ENCODE measurements around the gene TMEM178B. TPM values are rescaled to one million over a fixed set of nuclear protein-coding genes. Genes with fewer than 3 reads are reported as not detected.

Gene TMEM178B
- total and polyA plus RNA-seq, 12 donors, result 1.2 to 54.6 (median 25.7) TPM

GRCh38 chr7:141416650-141417270, 342.9 kb downstream of the TMEM178B start:
- no peak for TF ChIP-seq CTCF (IDR thresholded peaks at IDR 0.05)
- no peak overlapping the region for H3K27ac ChIP-seq
- WGBS, 2 donors, result 71 to 72% methylated on average over 9 of the region's 9 CpGs
- H3K9me3 ChIP-seq, result no peaks in the 10 kb centered on the region
- ATAC-seq (no peak), DNase-seq (no peak)
- H3K4me3 ChIP-seq, result no peak overlapping the region
- peaks cover 0 to 17% (median 6%) of the 10 kb centered on the region in 9 donors for H3K4me1 ChIP-seq
- no peaks in the 10 kb centered on the region for H3K36me3 ChIP-seq
- intact Hi-C loops (cut with DNase I), result no loop called here
- H3K27me3 ChIP-seq, result peaks cover 0 to 1% (median 0%) of the 10 kb centered on the region in 7 donors

- Histone ChIP-seq H3K4me1 (peaks cover 0 to 17% (median 6%) of the 10 kb centered on the region in 9 donors), H3K27ac (no peak overlapping the region), H3K36me3 (no peaks in the 10 kb centered on the region), H3K27me3 (no peaks in the 10 kb centered on the region), H3K9me3 (no peaks in the 10 kb centered on the region), H3K4me3 (no peak overlapping the region)
- intact Hi-C loops (cut with DNase I), result no loop called here
- DNase-seq, result no peak
- WGBS, 2 donors, result 89 to 90% methylated on average over 4 of the region's 4 CpGs
- no peak for ATAC-seq
- TF ChIP-seq CTCF (IDR thresholded peaks at IDR 0.05), result no peak
Measured at GRCh38 chr7:141417506-141417905, 343.6 kb downstream of the TMEM178B start.

- TF ChIP-seq CTCF (IDR thresholded peaks at IDR 0.05), result no peak
- Histone ChIP-seq H3K27ac (no peak overlapping the region), H3K27me3 (no peaks in the 10 kb centered on the region), H3K36me3 (no peaks in the 10 kb centered on the region), H3K4me3 (no peak overlapping the region), H3K9me3 (no peaks in the 10 kb centered on the region), H3K4me1 (peaks cover 0 to 17% (median 6%) of the 10 kb centered on the region in 9 donors)
- no peak for DNase-seq
- WGBS, 2 donors, result 77 to 86% methylated on average over 1 of the region's 1 CpG
- intact Hi-C loops (cut with DNase I), result no loop called here
- ATAC-seq, result no peak
Measured at GRCh38 chr7:141418066-141418465, 344.2 kb downstream of the TMEM178B start.

- H3K4me1 ChIP-seq, result peaks cover 0 to 11% (median 6%) of the 10 kb centered on the region in 9 donors
- WGBS, 2 donors, result 83% methylated on average over 2 of the region's 2 CpGs
Measured at GRCh38 chr7:141421306-141421705, 347.4 kb downstream of the TMEM178B start.

More at GRCh38 chr7:141421306-141421705, 347.4 kb downstream of the TMEM178B start:
- intact Hi-C loops (cut with DNase I), result no loop called here
- Histone ChIP-seq H3K9me3 (peaks cover 0 to 3% (median 0%) of the 10 kb centered on the region in 11 donors), H3K36me3 (no peaks in the 10 kb centered on the region), H3K27me3 (no peaks in the 10 kb centered on the region), H3K4me3 (no peak overlapping the region), H3K27ac (no peak overlapping the region)
- DNase-seq (no peak), ATAC-seq (no peak)
- no peak for TF ChIP-seq CTCF (IDR thresholded peaks at IDR 0.05)
